ENCODE measurements around the gene TNFAIP6.
"Not testable (repeated sequence)": the region's sequence is repeated elsewhere in the genome, so short reads cannot be mapped to it uniquely, and the experiment has no call there.

- TF ChIP-seq YY1 (IDR thresholded peaks at IDR 0.05; ENCODE audit: low read depth, low read length); CTCF (IDR thresholded peaks at IDR 0.05 in 2 of 3, conservative IDR thresholded peaks at IDR 0.05 in 1 of 3; ENCODE audit: control insufficient read depth in 2 of 3, extremely low read depth in 1 of 3, insufficient read depth in 1 of 3, low read depth in 3 of 3, low read length in 3 of 3); RUNX3 (IDR thresholded peaks at IDR 0.05; ENCODE audit: low read length): not testable (repeated sequence)
Observed at GRCh38 chr2:151344191-151344590, 13.2 kb upstream of the TNFAIP6 start.

Measured in GM12878 (cell line).